NCI-H82 treated with DMSO at 0.1 percent for 48 hours (cell line): Measurements from ENCODE around the gene NBEAL2.
A peak's percentile ranks its signal among the peaks of the same experiment; 100 is the strongest.
"Not testable (repeated sequence)": the region's sequence is repeated elsewhere in the genome, so short reads cannot be mapped to it uniquely, and the experiment has no call there.

ENCODE experiments used
- DNase-seq: peaks from one replicate; lab custom pipeline; 2025; ENCODE audit not compliant: unreplicated experiment; lab: John Stamatoyannopoulos, UW

NBEAL2 gene

GRCh38 chr3:46960081-46960701, 19.3 kb upstream of the NBEAL2 start:
- DNase-seq, result no peak

GRCh38 chr3:46960835-46961234, 18.6 kb upstream of the NBEAL2 start:
- no peak for DNase-seq

- no peak for DNase-seq
Measured at GRCh38 chr3:46962427-46962826, 17.0 kb upstream of the NBEAL2 start.

- DNase-seq, result no peak
Measured at GRCh38 chr3:46962990-46963389, 16.5 kb upstream of the NBEAL2 start.

- DNase-seq, result not testable (repeated sequence)
Measured at GRCh38 chr3:46964038-46964590, 15.4 kb upstream of the NBEAL2 start.

- no peak for DNase-seq
Measured at GRCh38 chr3:46965151-46965550, 14.3 kb upstream of the NBEAL2 start.

GRCh38 chr3:46966811-46967210, 12.7 kb upstream of the NBEAL2 start:
- no peak for DNase-seq

GRCh38 chr3:46968783-46969428, 10.6 kb upstream of the NBEAL2 start:
- no peak for DNase-seq

- no peak for DNase-seq
Measured at GRCh38 chr3:46970391-46971091, 8.9 kb upstream of the NBEAL2 start.

- no peak for DNase-seq
Measured at GRCh38 chr3:46971151-46971550, 8.3 kb upstream of the NBEAL2 start.

GRCh38 chr3:46971742-46972141, 7.7 kb upstream of the NBEAL2 start:
- DNase-seq, result no peak

GRCh38 chr3:46972396-46972795, 7.1 kb upstream of the NBEAL2 start:
- no peak for DNase-seq

- no peak for DNase-seq
Measured at GRCh38 chr3:46974421-46975171, 4.9 kb upstream of the NBEAL2 start.

- DNase-seq, result peak; percentile 97
Measured at GRCh38 chr3:46976326-46977190, 2.9 kb upstream of the NBEAL2 start, which contains the start of gene CCDC12. Gene CCDC12, minus strand, starts transcription at chr3:46976745. Its CDS starts 13 bp downstream, at chr3:46976732.

GRCh38 chr3:46977811-46978195, 1.7 kb upstream of the NBEAL2 start:
- no peak for DNase-seq

- DNase-seq, result no peak
Measured at GRCh38 chr3:46978381-46978780, 1.1 kb upstream of the NBEAL2 start.

GRCh38 chr3:46979958-46980497, 562 bp downstream of the NBEAL2 start:
- DNase-seq, result no peak

- DNase-seq, result no peak
Measured at GRCh38 chr3:46981932-46982471, 2.5 kb downstream of the NBEAL2 start.

GRCh38 chr3:46982546-46982945, 3.1 kb downstream of the NBEAL2 start:
- no peak for DNase-seq
